GM19240 (cell line): ENCODE measurements around the gene ERCC8.
"Not testable (repeated sequence)": the region's sequence is repeated elsewhere in the genome, so short reads cannot be mapped to it uniquely, and the experiment has no call there.

Experiments used
- DNase-seq: peaks from one replicate; pipeline ENCODE4 v3.0.0; 2011; ENCODE audit warnings: low spot score; ENCODE audit not compliant: insufficient read length

ERCC8 gene

DNA sequence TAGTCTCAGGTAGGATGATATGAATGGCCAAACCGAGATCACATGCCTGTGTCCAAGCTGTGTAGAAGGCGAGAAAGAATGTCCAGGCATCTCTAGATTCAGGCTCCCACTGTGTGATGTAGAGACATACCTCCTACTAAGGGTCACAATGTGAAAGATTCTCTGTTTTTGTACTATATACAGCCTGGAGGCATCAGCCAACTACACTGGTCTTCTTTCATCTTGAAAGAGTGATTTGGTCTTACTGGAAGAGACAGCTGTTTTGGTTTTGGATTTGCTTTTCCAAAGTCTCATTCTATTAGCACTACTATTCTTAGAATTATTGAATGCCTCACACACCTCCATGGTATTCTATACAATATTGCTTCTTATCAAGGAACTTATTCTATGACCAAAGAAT lies 26.4 kb downstream of the ERCC8 start:
- DNase-seq = no peak

DNA sequence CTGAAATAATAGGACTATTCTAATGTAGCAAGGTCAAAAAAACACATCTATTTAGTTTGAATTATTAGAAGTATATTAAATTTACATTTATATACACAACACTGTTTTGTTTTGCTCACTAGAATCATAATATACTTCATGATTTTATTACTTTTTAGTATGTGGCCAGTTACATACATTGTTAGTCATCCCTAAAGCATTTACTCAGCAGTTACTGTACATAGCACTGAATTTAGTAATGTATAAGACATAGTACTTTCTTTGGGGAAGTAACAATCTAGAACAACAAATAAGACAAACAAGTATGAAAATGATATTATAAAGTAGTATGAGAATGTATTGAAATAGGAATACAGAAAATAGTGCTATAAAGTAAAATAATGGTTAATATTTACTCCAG lies 28.2 kb downstream of the ERCC8 start:
- DNase-seq = no peak

DNA sequence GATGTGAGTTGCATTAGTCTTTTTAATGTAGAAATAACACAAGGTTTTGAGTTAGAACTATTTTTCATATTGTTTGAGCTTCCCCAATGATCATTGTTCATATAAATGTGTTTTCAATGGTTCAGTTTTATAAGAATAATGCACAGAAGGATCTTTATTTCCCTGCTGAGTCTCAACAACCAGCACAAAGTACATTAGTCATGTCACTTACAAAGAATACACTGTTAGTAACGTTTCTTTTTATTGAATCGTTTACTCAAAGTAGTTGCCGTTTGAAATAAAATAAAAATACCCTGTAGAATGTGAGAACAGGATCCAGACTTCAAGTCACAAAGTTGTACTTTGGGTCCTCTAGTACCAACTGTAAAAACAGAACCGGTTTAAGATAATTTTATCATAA lies 41.5 kb downstream of the ERCC8 start:
- no peak for DNase-seq

DNA sequence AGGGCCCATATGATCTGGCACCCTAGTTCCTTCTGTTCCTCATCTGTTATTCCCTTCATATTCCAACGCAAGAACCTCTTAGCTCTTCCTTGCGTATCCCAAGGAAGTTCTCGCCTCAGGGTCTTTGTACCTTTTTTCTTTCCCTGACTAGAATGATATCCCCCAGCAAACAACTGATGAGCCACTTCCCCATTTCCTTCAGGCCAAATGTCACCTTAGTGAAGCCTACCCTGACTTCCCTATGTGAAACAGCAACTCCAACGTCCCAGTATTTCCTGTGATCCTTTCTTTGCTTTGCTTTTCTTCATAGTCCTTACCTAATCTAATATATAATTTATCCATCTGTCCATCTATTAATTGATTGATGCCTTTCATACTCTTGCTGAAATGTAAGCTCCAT lies 47.9 kb downstream of the ERCC8 start:
- DNase-seq = no peak

DNA sequence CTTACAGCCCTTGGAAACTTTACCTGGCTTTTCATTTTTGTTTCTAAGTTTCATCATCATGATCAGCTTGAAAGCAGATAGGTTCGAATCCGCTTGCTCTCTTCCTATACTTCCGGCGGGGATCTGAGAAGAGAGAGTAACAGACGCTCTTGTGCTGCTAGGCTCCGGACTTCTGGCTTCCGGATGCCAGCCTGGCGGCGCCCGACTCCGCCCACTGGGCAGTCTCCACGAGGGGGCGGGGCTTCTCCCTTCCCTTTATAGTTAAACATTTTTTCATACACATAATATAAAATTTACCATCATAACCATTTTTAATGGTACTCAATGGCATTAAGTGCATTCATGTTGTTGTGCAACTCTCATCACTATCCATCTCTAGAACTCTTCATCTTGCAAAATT lies 51.3 kb downstream of the ERCC8 start:
- no peak for DNase-seq

DNA sequence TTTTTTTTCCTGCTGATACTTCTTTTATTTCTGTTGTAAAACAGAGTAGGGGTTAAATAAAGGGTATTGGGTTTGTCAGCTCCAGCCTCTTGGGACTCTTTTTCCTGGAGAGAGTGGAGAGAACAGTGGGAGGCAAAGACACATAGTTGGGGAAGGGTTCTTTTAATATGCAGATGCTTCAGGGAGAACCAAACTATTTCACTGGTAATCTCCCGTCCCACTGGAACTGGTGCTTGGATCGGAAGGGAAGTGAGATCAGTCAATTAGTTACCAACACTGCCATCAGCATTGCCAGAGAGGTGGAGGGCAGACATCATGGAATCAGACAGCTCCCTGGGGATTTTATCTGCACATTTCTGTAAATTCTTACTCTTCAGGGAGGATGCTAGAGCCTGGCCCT lies 53.2 kb downstream of the ERCC8 start:
- no peak for DNase-seq

DNA sequence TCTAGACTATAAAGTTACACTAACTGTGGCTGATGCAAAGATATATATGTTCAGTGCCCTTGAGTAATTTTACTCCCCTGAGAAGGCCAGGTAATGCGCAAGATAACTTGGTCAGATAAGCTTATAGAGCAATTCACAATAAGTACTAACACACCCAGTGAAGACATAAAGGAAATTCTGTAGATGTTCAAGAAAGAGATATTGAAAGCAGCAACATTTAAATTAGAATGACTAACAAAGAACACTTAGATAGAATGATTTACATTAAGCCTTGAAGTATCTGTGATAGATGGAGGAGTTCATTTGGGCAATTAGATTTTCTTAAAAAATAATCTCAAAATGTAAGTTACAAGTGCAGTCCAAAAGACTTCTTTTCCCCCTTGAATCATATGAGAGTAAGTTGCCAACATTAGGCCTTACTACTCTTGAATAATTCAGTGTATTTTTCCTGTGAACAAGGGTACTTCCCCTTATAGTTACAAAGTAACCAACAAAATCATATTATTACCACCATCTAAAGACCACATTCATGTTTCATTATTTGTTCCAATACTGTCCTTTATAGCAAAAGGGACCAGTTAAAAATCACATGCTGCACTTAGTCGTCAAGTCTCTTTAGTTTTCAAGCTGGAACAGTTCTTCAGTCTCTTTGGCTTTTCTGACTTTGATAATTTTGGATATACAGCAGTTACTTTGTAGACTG lies 56.4 kb downstream of the ERCC8 start:
- no peak for DNase-seq

DNA sequence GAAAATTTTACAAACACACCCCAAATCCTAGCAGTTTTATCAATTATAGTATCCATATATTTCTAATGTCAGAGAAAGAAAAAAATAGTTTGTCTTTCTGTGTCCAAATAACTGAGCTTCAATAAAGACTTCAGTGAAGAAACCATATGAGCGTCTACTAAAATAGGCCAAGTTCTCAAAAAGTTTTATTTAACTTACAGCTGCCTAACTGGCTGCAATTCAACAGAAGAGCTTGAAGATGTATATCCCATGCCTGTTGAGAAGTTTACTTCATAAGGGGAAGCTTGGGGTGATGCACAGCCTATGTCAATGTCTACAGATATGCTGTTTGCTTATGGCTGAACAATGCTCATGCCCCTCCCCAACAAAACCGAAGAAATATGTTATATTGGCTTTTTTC lies 57.1 kb downstream of the ERCC8 start:
- no peak for DNase-seq

DNA sequence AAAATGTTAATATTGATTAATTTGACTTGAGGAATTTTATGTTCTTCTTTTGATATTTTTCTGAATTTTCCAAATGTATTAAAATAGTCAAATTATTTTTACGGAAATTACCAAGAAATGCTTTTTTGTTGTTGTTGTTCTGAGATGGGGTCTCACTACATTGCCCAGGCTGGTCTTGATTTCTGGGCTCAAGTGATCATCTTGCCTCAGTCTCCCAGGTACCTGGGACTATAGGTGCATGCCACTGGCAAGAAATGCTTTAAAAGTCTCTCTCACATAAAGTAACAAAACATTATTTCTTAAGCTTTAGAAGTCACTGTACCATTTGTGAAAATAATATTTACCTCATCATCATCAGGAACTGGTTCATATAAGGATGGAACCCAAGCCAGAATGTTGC lies 57.8 kb downstream of the ERCC8 start:
- DNase-seq = no peak

DNA sequence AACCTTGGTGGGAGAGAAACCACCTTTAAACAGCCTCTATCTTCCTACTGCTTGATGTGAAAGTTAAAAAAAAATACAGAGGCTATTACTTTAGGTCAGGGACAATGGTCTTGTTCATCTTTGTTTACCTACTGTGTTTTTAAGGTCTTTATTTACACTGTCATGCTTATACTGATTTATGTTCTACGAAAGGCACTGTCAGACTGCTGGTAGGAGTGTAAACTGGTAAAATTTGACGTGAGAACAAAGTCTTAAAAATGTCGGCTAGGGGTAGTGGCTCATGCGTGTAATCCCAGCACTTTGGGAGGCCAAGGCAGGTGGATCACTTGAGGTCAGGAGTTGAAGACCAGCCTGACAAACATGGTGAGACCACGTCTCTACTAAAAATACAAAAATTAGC lies 58.7 kb downstream of the ERCC8 start:
- DNase-seq = no peak

DNA sequence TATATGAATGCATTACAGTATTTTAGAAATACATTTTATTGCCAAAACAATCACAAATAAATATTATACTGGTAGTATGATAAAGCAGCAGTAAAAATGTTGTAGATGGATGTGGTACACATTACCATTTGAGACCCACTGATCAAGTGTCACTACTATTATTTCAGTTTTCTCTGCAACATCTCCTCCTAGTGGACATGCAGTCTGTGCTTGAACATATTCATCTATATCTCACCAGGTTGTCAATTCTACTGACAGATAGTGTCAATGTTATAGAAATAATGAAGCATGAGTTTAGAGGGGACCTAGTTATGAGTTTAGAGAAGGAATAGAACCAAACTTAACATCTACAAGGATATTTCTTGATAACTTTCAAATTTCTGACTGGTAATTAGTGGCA lies 61.6 kb downstream of the ERCC8 start:
- no peak for DNase-seq

DNA sequence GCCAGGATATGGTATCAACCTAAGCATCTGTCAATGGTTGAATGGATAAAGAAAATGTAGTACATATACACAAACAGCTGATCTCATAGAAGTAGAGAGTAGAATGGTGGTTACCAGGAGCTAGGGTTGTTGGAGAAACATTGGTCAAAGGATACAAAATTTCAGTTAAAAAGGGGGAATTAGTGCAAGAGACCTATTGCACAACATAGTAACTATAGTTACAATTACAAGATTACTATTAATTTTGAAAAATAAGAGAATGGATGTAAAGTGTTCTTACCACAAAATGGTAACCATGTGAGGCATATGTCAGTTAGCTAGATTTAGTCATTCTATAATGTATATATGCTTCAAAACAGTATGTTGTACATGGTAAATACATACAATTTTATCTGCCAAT lies 72.0 kb downstream of the ERCC8 start:
- DNase-seq = no peak

DNA sequence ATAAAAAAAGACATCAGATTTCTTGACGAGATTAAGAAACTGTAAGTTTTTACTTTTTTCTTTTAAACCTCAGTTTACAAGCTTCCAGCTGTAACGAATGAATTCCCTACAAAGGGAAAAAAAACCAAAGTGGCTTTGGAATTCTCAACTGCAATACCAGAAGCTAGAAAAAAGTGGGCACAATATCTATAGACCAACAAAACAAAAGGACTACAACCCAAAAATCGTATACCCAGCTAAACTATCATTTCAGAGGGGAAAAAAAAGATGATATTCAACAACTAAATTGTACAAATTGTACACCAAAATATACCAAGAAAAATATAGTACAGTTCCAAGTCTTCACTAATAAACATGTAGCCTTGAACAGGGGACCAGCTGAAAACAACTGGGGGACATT lies 74.0 kb downstream of the ERCC8 start:
- no peak for DNase-seq

DNA sequence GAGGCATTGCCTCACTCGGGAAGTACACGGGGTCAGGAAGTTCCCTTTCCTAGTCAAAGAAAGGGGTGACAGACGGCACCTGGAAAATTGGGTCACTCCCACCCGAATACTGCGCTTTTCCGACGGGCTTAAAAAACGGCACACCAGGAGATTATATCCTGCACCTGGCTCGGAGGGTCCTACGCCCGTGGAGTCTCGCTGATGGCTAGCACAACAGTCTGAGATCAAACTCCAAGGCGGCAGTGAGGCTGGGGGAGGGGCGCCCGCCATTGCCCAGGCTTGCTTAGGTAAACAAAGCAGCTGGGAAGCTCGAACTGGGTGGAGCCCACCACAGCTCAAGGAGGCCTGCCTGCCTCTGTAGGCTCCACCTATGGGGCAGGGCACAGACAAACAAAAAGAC lies 84.3 kb downstream of the ERCC8 start:
- not testable (repeated sequence) for DNase-seq

DNA sequence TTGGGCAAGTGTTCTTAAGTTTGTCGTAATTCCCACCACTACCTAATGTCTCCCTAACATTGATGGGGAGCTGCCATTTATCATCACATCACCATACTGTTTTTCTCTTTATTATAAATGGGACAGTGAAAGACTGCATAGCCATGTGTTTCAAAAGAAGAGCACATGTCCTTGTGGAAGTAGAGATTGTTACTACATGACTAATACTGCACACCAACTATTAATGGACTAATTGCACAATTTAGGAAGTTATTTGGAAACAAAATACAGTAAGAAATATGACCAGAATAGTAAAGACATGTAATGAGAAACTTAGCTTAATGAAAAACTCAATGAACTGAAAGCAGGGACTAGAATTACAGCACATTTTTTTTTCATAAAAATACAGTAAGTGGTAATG lies 88.8 kb downstream of the ERCC8 start:
- DNase-seq = no peak

DNA sequence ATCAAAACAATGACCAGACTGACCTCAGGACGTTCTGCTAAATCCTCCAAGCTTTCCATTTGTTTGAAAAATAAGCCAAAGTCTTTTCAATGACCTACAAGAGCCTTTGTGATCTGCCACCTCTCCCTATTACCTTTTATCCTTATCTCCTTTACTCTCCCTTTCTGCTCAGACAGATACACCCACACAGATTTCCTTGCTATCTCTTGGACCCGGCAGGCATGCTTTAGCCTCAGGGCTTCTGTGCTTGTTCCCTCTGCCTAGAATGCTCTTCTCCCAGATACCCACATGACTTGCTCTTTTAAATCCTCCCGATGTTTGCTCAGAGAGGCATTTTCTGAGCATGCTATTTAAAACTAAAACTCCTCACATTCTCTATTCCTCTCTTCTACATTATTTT lies 91.9 kb downstream of the ERCC8 start:
- DNase-seq = no peak

DNA sequence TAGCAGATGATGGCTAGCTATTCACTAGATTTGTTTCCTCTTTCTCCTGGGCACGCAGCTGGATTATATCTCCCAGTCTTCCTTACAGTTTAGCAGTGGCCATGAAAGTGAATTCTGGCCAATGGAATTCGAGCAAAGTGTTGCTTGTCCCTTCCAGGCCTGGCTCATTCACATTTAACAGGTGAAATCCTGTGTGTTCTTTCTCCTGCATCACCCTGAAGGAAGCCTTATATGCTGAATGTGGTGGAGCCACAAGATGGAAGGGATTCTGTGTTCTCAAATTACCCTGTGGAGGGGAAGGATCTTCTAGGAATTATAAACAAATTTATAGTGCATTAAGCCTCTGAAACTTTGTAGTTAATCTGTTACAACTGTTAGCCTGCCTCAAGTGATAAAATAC lies 92.6 kb downstream of the ERCC8 start:
- DNase-seq = no peak

DNA sequence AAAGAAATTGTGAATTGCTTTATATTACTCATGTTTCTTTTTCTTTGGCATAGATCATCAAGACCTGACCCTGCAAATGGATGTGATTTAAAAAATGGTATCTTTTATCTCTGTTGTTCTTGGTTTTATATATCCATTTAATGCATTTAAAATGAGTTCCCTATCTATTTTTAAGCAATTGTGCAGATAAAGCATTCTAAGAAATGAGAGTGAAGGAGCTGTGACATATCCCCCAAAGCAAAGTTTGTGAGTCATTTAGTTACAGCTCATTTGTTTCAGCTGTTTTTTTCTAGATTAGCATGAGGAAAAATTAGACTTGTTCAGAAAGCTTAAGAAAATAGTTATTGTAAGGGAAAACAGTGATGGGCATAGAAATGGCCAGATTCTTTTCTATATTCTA lies 93.2 kb downstream of the ERCC8 start:
- no peak for DNase-seq

DNA sequence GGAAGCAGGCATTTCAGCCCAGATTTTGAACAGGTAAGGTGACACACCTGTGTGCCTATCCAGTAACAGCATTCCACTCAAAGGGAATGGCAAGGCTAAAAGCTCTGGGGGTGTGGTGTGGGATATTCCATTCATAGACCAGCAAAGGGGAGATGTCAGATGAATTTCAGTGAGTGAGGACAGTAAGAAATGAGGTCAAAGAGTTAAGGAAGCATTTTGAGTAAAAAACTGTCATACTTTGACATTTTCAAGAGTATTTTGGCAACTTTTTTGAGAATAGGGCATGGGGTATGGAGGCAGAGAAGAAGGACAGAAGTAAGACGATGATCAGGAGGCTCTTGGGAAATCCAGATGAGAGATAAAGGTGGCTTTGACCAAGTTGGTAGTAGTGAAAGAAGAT lies 98.6 kb downstream of the ERCC8 start:
- no peak for DNase-seq

DNA sequence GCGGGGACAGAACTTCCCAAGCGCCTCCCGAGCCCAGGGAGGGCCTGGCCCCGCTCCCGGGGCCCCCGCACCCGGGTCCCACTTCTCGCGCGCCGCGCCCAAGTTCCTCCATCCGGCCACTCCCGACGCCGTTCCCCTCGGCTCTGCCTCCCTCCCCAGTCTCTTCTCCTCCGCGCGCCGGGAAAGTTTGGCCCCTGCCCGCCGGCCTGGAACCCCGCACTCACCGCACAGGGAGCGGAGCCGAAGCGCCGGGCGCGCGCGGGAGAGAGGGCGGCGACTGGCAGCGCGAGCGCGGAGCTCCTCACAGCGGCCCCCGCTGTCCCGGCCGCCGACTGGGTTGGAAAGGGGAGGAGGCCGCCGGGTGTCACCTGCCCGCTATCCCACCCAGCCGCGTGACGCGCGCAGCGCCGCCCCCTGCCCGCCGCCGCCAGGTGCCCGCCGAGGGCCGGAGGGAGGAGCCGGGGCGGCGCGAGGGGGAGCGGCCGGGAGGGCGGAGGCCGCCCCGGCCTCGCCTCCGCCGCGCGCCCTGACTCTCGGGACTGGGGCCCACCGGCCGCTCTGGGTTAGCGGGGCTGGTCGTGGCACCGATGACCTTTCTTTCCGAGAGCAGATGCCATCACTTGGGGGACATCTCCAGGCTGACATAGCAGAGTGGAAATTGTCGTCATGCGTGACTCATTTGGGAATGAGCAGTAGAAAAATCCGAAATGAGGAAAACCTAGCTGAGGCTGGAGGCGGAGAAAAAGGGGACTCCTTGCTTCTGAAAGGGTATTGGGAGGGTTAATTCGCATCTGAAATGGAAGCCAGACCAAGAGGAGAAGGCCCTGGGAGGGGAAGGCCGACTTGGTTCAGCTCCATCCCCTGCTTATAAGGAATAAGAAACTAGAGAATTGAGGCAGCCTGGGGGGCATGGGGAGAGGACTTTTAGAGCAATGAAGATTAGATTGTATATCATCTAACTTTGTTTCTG lies 100.6 kb downstream of the ERCC8 start, which contains the start of gene ELOVL7:
Gene ELOVL7, minus strand, starts transcription at position 334 of the 970 bp plus-strand sequence. CDS start 56,872 bp downstream, outside the sequence.
- DNase-seq = peak; percentile 51

DNA sequence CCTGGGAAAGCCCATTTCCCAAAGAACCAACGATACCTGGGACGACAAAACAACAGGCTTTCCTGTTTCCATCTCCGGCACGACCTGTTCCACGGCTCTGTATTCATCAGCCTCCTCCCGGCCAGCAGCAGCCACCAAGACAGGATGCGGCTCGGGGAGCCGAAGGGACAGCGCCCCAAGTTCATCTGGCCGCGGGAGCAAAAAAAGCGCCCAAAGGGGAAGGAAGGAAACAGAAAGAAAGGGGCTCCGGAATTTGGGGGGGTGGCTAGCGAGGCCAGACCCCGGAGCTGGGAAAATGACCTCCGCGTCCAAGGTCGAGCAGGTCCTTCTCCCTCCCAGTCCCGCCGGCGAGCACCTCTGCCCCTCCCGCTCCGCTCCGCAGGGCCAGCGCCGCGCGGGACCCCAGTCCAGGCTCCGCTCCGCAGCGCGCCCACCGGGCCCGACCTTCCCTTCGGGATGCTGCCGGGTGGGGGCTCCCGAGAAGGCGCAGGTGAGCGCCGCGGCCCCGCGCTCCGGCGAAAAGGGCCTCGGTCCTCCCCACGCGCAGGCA lies 101.4 kb downstream of the ERCC8 start:
- no peak for DNase-seq

DNA sequence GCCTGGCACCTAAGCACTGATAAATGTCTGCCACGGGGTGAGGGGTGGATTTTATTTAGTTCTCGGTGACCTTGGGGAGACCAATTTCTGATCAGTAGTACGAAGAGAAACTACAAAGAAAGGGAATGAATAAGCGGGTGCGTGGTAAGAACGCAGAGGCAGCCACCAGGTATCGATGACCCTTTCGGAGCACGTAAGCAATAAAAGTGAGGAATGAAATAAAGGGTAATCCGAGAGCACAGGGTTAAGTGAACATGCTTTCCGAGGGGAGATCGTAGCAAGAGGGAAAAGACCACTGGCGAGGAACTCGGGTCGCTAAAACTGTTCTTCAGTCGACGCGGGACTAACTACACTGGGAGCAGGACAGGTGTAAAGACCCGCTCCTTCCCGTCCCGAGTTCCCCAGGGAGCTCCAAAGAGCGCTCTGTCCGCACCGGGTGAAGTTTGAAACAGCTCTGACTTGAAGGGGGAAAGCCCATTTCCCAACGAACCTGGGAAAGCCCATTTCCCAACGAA lies 101.9 kb downstream of the ERCC8 start:
- DNase-seq = no peak
